OCI-LY7 (cell line): ENCODE results near the gene MIPEP. TPM values are rescaled to one million over a fixed set of nuclear protein-coding genes. Genes with fewer than 3 reads are reported as not detected.

Experiments
- BruUV-seq: library from RNA; stranded (reverse); fragments of 400-500 nt; replicated peaks from 2 replicates; lab custom pipeline; 2021; lab: Mats Ljungman, UMichigan
- CTCF ChIA-PET: fragments of 300-600 bp; sonication (Branson Sonifier 250); formaldehyde crosslinking; loops from one replicate; lab custom pipeline; 2022; ENCODE audit warnings: antibody characterized with exemption; ENCODE audit not compliant: unreplicated experiment; lab: Charles Lee
- POLR2A ChIA-PET: fragments of 300-600 bp; sonication (Branson Sonifier 250); formaldehyde crosslinking; loops from one replicate; lab custom pipeline; 2022; ENCODE audit warnings: antibody characterized with exemption; lab: Charles Lee
- DNase-seq: peaks from one replicate; pipeline ENCODE4 v3.0.0-alpha.2; 2015; ENCODE audit warnings: low spot score
- H2AFZ ChIP-seq: fragments of 200-600 bp; sonication (generic), shearing (Covaris generic); 2 replicates; pipeline ENCODE4 v1.6.1; 2014; ENCODE audit warnings: mild to moderate bottlenecking, antibody characterized with exemption, low read length, moderate library complexity
- H3K27ac ChIP-seq: fragments of 200-600 bp; sonication (generic); 2 replicates; pipeline ENCODE4 v1.5.1; 2014; ENCODE audit warnings: mixed run types, low read depth, mild to moderate bottlenecking, moderate library complexity, low read length, inconsistent platforms; ENCODE audit not compliant: poor library complexity, severe bottlenecking
- H3K36me3 ChIP-seq: fragments of 200-600 bp; sonication (generic); 2 replicates; pipeline ENCODE4 v1.6.1; 2014; ENCODE audit warnings: mild to moderate bottlenecking, antibody characterized with exemption, low read length, moderate library complexity, mixed read lengths; ENCODE audit not compliant: insufficient read depth
- H3K4me1 ChIP-seq: fragments of 200-600 bp; sonication (generic); 2 replicates; pipeline ENCODE4 v1.5.1; 2014; ENCODE audit warnings: mild to moderate bottlenecking, low read length; ENCODE audit not compliant: insufficient read depth, poor library complexity, severe bottlenecking
- H3K4me2 ChIP-seq: fragments of 200-600 bp; sonication (generic); 2 replicates; pipeline ENCODE4 v1.6.1; 2014; ENCODE audit warnings: mild to moderate bottlenecking, low read length
- H3K4me3 ChIP-seq: fragments of 200-600 bp; sonication (generic); 2 replicates; pipeline ENCODE4 v1.5.1; 2014; ENCODE audit warnings: mild to moderate bottlenecking, low read depth, low read length; ENCODE audit not compliant: poor library complexity, severe bottlenecking
- H3K79me2 ChIP-seq: fragments of 200-600 bp; sonication (generic); 2 replicates; pipeline ENCODE4 v1.6.1; 2016; ENCODE audit warnings: low read depth, mild to moderate bottlenecking, low read length, moderate library complexity, mixed read lengths; ENCODE audit not compliant: insufficient read depth
- H3K9me2 ChIP-seq: fragments of 200-600 bp; sonication (generic); 2 replicates; pipeline ENCODE4 v1.6.1; 2016; ENCODE audit warnings: mild to moderate bottlenecking, low read length, mixed read lengths; ENCODE audit not compliant: insufficient read depth
- H3K9me3 ChIP-seq: fragments of 200-600 bp; sonication (generic); 2 replicates; pipeline ENCODE4 v1.6.1; 2014; ENCODE audit warnings: mild to moderate bottlenecking, mixed run types, low read length, mixed read lengths
- H4K20me1 ChIP-seq: fragments of 200-600 bp; sonication (generic); 2 replicates; pipeline ENCODE4 v1.6.1; 2014; ENCODE audit warnings: mild to moderate bottlenecking, antibody characterized with exemption, low read length, moderate library complexity, mixed read lengths; ENCODE audit not compliant: insufficient read depth
- EZH2phosphoT487 ChIP-seq: fragments of 200-600 bp; sonication (generic); IDR thresholded peaks from 2 replicates; pipeline ENCODE4 v1.6.1; 2018; ENCODE audit warnings: low read depth, borderline replicate concordance, mild to moderate bottlenecking, mixed run types, antibody characterized with exemption, low read length, moderate library complexity, mixed read lengths
- intact Hi-C: fragments of 100-400 bp; cut with micrococcal nuclease; formaldehyde crosslinking; loops from one replicate; pipeline ENCODE4 v1.10.0; 2022; ENCODE audit not compliant: unreplicated experiment
- total RNA-seq, 2 experiments: library from RNA; depleted of rRNA in 1 of 2; stranded (reverse); fragments of >200 nt in 1 of 2; shearing (Covaris generic) in 1 of 2; gene quantifications; 2 replicates each; pipeline ENCODE4 v1.2.3, GENCODE V29; 2014 to 2022
- TF ChIP-seq, protein P1 (sequence below): fragments of 200-600 bp; sonication (generic); conservative IDR thresholded peaks from 2 replicates; pipeline ENCODE4 v1.5.1; 2014; ENCODE audit warnings: mild to moderate bottlenecking, antibody characterized with exemption, low read length, moderate library complexity, mixed read lengths

Gene MIPEP
- total RNA-seq, 2 experiments from 2014 or later = 13.5 to 15.7 TPM

DNA sequence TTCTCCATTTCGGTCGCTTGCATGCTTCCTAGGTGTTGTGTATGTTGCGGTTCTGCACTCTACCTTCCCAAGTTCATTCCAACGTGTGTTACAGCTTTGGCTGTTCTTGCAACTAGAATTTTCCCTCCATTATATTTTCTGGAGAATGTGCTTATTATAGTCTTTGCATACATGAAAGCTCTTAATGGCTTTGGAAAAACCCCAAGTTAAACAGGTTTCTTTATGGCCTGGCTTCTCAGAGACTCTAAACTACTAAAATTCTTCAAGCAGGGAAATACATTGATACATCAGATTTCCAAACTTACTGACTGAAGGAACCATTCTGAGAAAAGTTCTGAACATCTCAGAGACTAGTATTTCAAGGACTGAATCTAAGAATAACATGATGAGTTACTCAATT is 11.9 kb downstream of the MIPEP start:
- BruUV-seq = no TSS peak
- POLR2A ChIA-PET = interaction anchor here (0.8 to 1.0 kb wide), 2 partner anchors 11 to 131 kb away, joined by 3 read pairs; no protein-coding TSS in a partner anchor
- Histone ChIP-seq H3K79me2 (no peaks in the 10 kb centered on the region), H3K9me2 (no peaks in the 10 kb centered on the region), H3K4me3 (no peak overlapping the region), H3K4me2 (no peak overlapping the region), H2AFZ (no peak overlapping the region), H3K9me3 (no peaks in the 10 kb centered on the region), H3K36me3 (peaks cover 22% of the 10 kb centered on the region), H4K20me1 (no peaks in the 10 kb centered on the region), H3K4me1 (no peaks in the 10 kb centered on the region), H3K27ac (no peak overlapping the region)
- intact Hi-C loops = loop anchor here (10.0 kb wide), 2 partner anchors 362 to 412 kb away; no protein-coding TSS in a partner anchor
- TF ChIP-seq, protein P1, sequence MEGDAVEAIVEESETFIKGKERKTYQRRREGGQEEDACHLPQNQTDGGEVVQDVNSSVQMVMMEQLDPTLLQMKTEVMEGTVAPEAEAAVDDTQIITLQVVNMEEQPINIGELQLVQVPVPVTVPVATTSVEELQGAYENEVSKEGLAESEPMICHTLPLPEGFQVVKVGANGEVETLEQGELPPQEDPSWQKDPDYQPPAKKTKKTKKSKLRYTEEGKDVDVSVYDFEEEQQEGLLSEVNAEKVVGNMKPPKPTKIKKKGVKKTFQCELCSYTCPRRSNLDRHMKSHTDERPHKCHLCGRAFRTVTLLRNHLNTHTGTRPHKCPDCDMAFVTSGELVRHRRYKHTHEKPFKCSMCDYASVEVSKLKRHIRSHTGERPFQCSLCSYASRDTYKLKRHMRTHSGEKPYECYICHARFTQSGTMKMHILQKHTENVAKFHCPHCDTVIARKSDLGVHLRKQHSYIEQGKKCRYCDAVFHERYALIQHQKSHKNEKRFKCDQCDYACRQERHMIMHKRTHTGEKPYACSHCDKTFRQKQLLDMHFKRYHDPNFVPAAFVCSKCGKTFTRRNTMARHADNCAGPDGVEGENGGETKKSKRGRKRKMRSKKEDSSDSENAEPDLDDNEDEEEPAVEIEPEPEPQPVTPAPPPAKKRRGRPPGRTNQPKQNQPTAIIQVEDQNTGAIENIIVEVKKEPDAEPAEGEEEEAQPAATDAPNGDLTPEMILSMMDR = no peak
- CTCF ChIA-PET = no interaction called here
- no peak for DNase-seq

GRCh38 chr13:23876265-23876664 is 12.9 kb downstream of the MIPEP start:
- intact Hi-C loops = loop anchor here (10.0 kb wide), 2 partner anchors 361 to 411 kb away; no protein-coding TSS in a partner anchor
- H3K9me3 ChIP-seq = no peaks in the 10 kb centered on the region
- no peaks in the 10 kb centered on the region for H4K20me1 ChIP-seq
- TF ChIP-seq, protein P1 = peak; percentile 70
- TF ChIP-seq EZH2phosphoT487 = no peak
- no peak overlapping the region for H2AFZ ChIP-seq
- no peak overlapping the region for H3K27ac ChIP-seq
- no peak overlapping the region for H3K4me3 ChIP-seq
- no TSS peak for BruUV-seq
- peak; percentile 19 for DNase-seq
- H3K9me2 ChIP-seq = no peaks in the 10 kb centered on the region
- H3K4me1 ChIP-seq = no peaks in the 10 kb centered on the region
- ChIA-PET POLR2A (interaction anchor here (0.6 kb wide), 1 partner anchor 505 kb away, joined by 3 read pairs; no protein-coding TSS in a partner anchor), CTCF (no interaction called here)
- no peak overlapping the region for H3K4me2 ChIP-seq
- no peaks in the 10 kb centered on the region for H3K79me2 ChIP-seq
- H3K36me3 ChIP-seq = peaks cover 14% of the 10 kb centered on the region

DNA sequence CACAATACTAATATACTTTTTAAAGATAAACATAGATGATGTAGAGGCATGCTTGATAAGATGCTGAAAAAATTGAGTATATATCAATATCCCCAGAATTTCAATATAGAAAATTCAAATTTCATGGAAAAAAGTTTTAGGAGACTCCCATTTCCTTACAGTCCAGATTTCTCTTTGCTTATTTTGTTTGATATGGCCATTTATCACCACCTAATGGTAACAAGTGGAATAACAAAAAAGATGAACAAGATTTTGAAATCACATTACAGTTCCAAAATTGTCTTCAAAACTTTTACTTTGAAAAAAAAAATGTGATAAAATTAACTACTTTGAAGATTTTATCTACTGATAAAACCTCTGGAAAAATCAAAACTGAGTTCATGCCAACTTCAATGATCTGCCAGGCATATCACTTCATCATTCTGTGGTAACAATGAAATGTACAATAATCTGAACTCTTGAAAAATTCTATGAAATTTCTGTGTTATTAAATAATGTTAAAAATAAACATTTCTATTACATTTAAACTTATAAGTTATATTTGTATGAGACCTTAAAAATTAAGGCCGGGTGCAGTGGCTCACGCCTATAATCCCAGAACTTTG is 17.5 kb downstream of the MIPEP start:
- Histone ChIP-seq H3K4me1 (no peaks in the 10 kb centered on the region), H4K20me1 (no peaks in the 10 kb centered on the region), H3K36me3 (no peaks in the 10 kb centered on the region), H2AFZ (no peak overlapping the region), H3K27ac (no peak overlapping the region), H3K4me2 (no peak overlapping the region), H3K4me3 (no peak overlapping the region), H3K9me2 (no peaks in the 10 kb centered on the region), H3K79me2 (no peaks in the 10 kb centered on the region), H3K9me3 (no peaks in the 10 kb centered on the region)
- DNase-seq = peak; percentile 34
- ChIA-PET CTCF (no interaction called here), POLR2A (no interaction called here)
- intact Hi-C loops = loop anchor here (1.0 to 10.0 kb wide), 5 partner anchors 156 to 465 kb away; no protein-coding TSS in a partner anchor
- TF ChIP-seq EZH2phosphoT487 = no peak
- TF ChIP-seq, protein P1 = peak; percentile 92
- no TSS peak for BruUV-seq
